HEK293T (cell line): Measurements from ENCODE around the gene TTC7B.

Experiments used
- ARNT ChIP-seq: fragments of 450-650 bp; IDR thresholded peaks from 2 replicates; pipeline ENCODE4 v1.6.1; 2017; ENCODE audit warnings: mild to moderate bottlenecking
- ELF4 ChIP-seq: fragments of 450-650 bp; IDR thresholded peaks from 2 replicates; pipeline ENCODE4 v1.6.1; 2017; ENCODE audit warnings: antibody characterized with exemption
- FOXA1 ChIP-seq: fragments of 450-650 bp; IDR thresholded peaks from 2 replicates; pipeline ENCODE4 v1.6.1; 2016; ENCODE audit warnings: mild to moderate bottlenecking
- FOXK2 ChIP-seq: fragments of 450-650 bp; IDR thresholded peaks from 2 replicates; pipeline ENCODE4 v1.6.1; 2016; ENCODE audit warnings: mild to moderate bottlenecking

DNA sequence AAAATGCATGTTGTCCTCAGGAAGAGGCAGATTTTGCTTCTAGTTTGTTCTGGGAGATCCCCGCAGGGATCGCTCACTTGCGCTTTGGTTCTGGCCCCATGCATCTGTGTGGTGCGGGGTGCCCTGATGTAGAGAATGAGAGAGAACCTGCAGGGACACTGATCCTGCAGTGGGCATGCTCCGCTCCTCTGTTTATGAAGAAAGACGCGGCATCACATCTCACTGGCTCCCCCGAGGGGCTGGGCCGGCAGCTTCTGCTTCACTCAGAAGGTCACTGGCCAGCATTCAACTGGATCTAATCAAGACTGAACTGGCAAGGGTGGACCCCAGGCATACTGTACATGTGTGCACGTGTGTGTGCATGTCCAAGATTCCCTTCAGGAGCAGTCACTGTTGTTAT is 255.2 kb downstream of the TTC7B start:
- TF ChIP-seq FOXK2 (no peak), ELF4 (no peak), FOXA1 (no peak), ARNT (no peak)
